ENCODE results near the gene C14orf180. TPM values are rescaled to one million over a fixed set of nuclear protein-coding genes. Genes with fewer than 3 reads are reported as not detected.

Gene C14orf180
- total RNA-seq, 1 experiment from 2014 or later: not detected

DNA sequence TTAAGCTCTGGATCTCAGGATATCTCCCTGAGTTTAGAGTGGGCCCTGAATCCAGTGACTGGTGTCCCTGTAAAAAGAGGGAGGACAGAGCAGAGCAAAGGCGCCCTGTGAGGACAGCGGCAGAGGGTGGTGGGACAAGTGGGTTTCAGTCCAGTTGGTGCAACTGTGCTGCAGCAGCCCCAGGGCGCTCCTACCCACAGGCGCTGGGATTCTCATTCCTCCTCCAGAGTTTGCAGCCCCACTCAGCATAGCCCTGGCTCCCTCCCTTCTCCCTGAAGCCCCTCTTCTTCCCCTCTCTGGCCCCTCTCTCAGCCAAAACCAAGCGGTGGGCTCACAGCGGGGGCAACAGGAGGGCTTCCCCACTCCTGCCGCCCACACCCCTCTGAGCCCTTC is 23.4 kb downstream of the C14orf180 start:
- no peak overlapping the region for H3K27ac Mint-ChIP-seq (ENCODE audit: low read depth, unreplicated experiment)
- no TSS peak for BruUV-seq (replicated peaks)
- intact Hi-C loops (cut with micrococcal nuclease): no loop called here
- no peaks in the 10 kb centered on the region for H3K9me3 Mint-ChIP-seq (ENCODE audit: unreplicated experiment)
- no peak overlapping the region for H3K4me3 Mint-ChIP-seq (ENCODE audit: unreplicated experiment)
- CTCF ChIA-PET: no interaction called here
- no peaks in the 10 kb centered on the region for H3K36me3 Mint-ChIP-seq (ENCODE audit: insufficient read depth, unreplicated experiment)
- TF ChIP-seq, protein P1, sequence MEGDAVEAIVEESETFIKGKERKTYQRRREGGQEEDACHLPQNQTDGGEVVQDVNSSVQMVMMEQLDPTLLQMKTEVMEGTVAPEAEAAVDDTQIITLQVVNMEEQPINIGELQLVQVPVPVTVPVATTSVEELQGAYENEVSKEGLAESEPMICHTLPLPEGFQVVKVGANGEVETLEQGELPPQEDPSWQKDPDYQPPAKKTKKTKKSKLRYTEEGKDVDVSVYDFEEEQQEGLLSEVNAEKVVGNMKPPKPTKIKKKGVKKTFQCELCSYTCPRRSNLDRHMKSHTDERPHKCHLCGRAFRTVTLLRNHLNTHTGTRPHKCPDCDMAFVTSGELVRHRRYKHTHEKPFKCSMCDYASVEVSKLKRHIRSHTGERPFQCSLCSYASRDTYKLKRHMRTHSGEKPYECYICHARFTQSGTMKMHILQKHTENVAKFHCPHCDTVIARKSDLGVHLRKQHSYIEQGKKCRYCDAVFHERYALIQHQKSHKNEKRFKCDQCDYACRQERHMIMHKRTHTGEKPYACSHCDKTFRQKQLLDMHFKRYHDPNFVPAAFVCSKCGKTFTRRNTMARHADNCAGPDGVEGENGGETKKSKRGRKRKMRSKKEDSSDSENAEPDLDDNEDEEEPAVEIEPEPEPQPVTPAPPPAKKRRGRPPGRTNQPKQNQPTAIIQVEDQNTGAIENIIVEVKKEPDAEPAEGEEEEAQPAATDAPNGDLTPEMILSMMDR (IDR thresholded peaks at IDR 0.05; ENCODE audit: unreplicated experiment): no peak
- peaks cover 79% of the 10 kb centered on the region for H3K27me3 Mint-ChIP-seq (ENCODE audit: insufficient read depth, unreplicated experiment)
- POLR2A ChIA-PET: no interaction called here
- no peak for DNase-seq (ENCODE audit: unreplicated experiment)
- H3K4me1 Mint-ChIP-seq (ENCODE audit: insufficient read depth, unreplicated experiment): peaks cover 5% of the 10 kb centered on the region

DNA sequence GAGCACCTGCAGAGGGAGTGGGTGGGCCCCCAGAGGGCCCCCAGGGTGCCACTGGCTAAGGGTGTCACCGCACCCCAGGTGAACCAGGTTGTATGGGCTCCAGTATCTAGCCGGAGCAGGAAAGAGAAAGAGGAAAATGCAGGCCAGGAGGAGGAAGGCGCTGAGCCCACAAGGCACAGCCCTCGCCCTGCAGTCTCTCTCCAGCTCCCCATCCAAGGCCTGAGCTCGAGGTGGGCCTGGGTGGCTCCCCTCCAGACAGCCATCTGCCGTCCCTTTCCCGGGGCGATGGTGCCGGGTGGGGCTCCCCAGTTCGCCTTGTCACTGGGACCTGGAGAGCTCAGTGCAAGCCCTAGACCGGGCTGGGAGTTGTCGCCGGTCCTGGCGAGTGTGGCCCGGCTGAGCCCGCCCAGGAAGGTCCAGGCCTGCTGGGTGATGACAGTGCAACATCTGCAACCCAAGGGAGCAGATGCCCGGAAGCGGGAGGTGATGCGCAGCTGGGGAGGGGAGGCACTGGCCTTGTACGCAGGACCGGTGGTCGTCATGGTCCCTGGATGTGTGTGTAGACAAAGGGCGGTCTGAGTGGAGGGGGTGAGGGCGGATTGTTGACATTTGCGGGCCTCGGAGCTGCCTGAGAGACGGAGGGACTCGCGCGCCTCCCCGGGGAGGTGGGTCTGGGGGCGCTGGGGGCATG is 24.3 kb downstream of the C14orf180 start:
- H3K27ac Mint-ChIP-seq (ENCODE audit: low read depth, unreplicated experiment): no peak overlapping the region
- DNase-seq (ENCODE audit: unreplicated experiment): no peak
- no peaks in the 10 kb centered on the region for H3K36me3 Mint-ChIP-seq (ENCODE audit: insufficient read depth, unreplicated experiment)
- BruUV-seq (replicated peaks): no TSS peak
- ChIA-PET CTCF (interaction anchor here (0.7 kb wide), 1 partner anchor 74 kb away, joined by 3 read pairs; no protein-coding TSS in a partner anchor), POLR2A (no interaction called here)
- H3K4me3 Mint-ChIP-seq (ENCODE audit: unreplicated experiment): no peak overlapping the region
- TF ChIP-seq, protein P1 (IDR thresholded peaks at IDR 0.05; ENCODE audit: unreplicated experiment): no peak
- H3K9me3 Mint-ChIP-seq (ENCODE audit: unreplicated experiment): no peaks in the 10 kb centered on the region
- intact Hi-C loops (cut with micrococcal nuclease): no loop called here
- peaks cover 5% of the 10 kb centered on the region for H3K4me1 Mint-ChIP-seq (ENCODE audit: insufficient read depth, unreplicated experiment)
- peaks cover 88% of the 10 kb centered on the region for H3K27me3 Mint-ChIP-seq (ENCODE audit: insufficient read depth, unreplicated experiment)

DNA sequence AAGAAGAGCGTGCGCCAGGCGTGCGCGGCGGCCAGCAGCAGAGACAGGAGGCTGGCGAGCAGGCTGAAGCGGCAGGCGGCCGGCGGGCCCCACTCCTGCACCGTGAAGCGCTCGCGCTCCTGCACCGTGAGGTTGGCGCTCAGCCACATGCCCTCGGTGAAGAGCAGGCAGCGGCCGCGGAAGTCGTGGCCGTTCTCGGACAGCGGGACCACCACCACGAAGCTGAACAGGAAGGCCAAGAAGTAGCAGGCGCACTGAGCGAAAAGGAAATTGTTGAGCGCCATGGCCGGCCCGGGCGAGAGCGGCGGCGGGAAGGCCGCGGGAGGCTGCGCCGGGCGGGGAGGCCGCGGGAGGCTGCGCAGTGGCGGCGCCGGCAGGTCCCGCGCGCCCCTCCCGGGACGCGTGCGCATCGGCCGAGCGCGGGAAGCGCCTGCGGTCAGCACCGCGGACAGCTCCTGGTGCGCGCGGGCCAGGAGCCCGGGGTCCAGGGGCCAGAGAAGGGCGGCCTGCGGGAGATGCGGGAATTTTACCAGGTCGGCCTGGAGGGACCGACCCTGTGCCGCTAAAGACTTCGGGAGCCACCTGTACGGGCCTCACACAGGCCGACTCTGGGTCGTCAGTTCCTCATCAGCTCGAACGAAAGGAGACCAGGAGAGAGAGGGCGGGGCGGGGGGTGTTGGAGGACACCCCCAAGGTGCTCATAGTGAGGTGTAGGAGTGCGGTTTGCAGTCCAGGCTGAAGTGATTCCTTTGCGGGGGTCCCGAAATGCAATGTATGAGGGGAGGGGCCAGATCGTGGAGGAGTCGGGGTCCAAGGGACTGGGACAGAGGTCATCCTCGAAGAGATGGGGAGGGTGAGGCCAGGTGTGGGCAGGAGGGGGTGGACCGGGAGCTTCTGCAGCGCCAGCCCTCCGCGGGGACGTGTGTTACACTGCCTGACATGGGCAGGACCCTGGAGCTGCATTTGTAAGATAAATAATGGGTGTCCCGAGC is 25.2 kb downstream of the C14orf180 start, which contains the start of gene TMEM179:
Gene TMEM179 (minus strand): TSS at position 315 of the 992 bp plus-strand sequence. CDS start 31 bp downstream, at position 284.
- no peaks in the 10 kb centered on the region for H3K9me3 Mint-ChIP-seq (ENCODE audit: unreplicated experiment)
- BruUV-seq (replicated peaks): no TSS peak
- CTCF ChIA-PET: no interaction called here

More for the DNA sequence above, 25.2 kb downstream of the C14orf180 start, which contains the start of gene TMEM179:
- Mint-ChIP-seq H3K27me3 (ENCODE audit: insufficient read depth, unreplicated experiment) (peaks cover 88% of the 10 kb centered on the region), H3K4me1 (ENCODE audit: insufficient read depth, unreplicated experiment) (peaks cover 5% of the 10 kb centered on the region), H3K36me3 (ENCODE audit: insufficient read depth, unreplicated experiment) (no peaks in the 10 kb centered on the region), H3K27ac (ENCODE audit: low read depth, unreplicated experiment) (no peak within 1 kb of the TSS), H3K4me3 (ENCODE audit: unreplicated experiment) (no peak within 1 kb of the TSS)
- DNase-seq (ENCODE audit: unreplicated experiment): no peak
- TF ChIP-seq, protein P1 (IDR thresholded peaks at IDR 0.05; ENCODE audit: unreplicated experiment): no peak
- intact Hi-C loops (cut with micrococcal nuclease): no loop called here
- POLR2A ChIA-PET: no interaction called here

Measured in MCF 10A (cell line).